Measurements from ENCODE around the gene MRAS. TPM values are rescaled to one million over a fixed set of nuclear protein-coding genes. Genes with fewer than 3 reads are reported as not detected.
A peak's percentile ranks its signal among the peaks of the same experiment; 100 is the strongest.

Gene MRAS
- total RNA-seq, 1 experiment from 2014 or later = 0.77 TPM

GRCh38 chr3:138389144-138389601 lies 40.8 kb downstream of the MRAS start:
- CTCF ChIA-PET = no interaction called here
- H3K4me1 ChIP-seq (ENCODE audit: insufficient read depth, low read length, poor library complexity, severe bottlenecking) = no peaks in the 10 kb centered on the region
- no TSS peak for BruUV-seq (replicated peaks)
- POLR2A ChIA-PET (ENCODE audit: low non-redundant PET) = no interaction called here
- H3K36me3 ChIP-seq (ENCODE audit: insufficient read depth, low read length, poor library complexity, severe bottlenecking) = no peaks in the 10 kb centered on the region
- no peaks in the 10 kb centered on the region for H3K27me3 ChIP-seq (replicated peaks; ENCODE audit: insufficient read depth, low read depth, low read length, poor library complexity)
- no peak overlapping the region for H3K4me3 ChIP-seq (ENCODE audit: low read depth, low read length, poor library complexity, severe bottlenecking)
- DNase-seq (ENCODE audit: low spot score) = no peak
- TF ChIP-seq CTCF (conservative IDR thresholded peaks at IDR 0.05; ENCODE audit: low read depth, low read length) = no peak
- no peak for TF ChIP-seq EZH2 (IDR thresholded peaks at IDR 0.05; ENCODE audit: borderline replicate concordance, low read depth, low read length, poor library complexity, severe bottlenecking)
- intact Hi-C loops (cut with micrococcal nuclease; ENCODE audit: unreplicated experiment) = no loop called here
- H3K9me3 ChIP-seq (ENCODE audit: low read depth, low read length, poor library complexity, severe bottlenecking) = no peaks in the 10 kb centered on the region
- no peak overlapping the region for H3K27ac ChIP-seq (ENCODE audit: low read depth, low read length, poor library complexity, severe bottlenecking)

- no peaks in the 10 kb centered on the region for H3K36me3 ChIP-seq (ENCODE audit: insufficient read depth, low read length, poor library complexity, severe bottlenecking)
- no TSS peak for BruUV-seq (replicated peaks)
- H3K27me3 ChIP-seq (replicated peaks; ENCODE audit: insufficient read depth, low read depth, low read length, poor library complexity) = no peaks in the 10 kb centered on the region
- H3K4me1 ChIP-seq (ENCODE audit: insufficient read depth, low read length, poor library complexity, severe bottlenecking) = no peaks in the 10 kb centered on the region
- peak; percentile 4 for DNase-seq (ENCODE audit: low spot score)
- intact Hi-C loops (cut with micrococcal nuclease; ENCODE audit: unreplicated experiment) = no loop called here
- no peaks in the 10 kb centered on the region for H3K9me3 ChIP-seq (ENCODE audit: low read depth, low read length, poor library complexity, severe bottlenecking)
- no peak overlapping the region for H3K4me3 ChIP-seq (ENCODE audit: low read depth, low read length, poor library complexity, severe bottlenecking)
- TF ChIP-seq EZH2 (IDR thresholded peaks at IDR 0.05; ENCODE audit: borderline replicate concordance, low read depth, low read length, poor library complexity, severe bottlenecking) (no peak), CTCF (conservative IDR thresholded peaks at IDR 0.05; ENCODE audit: low read depth, low read length) (no peak)
- POLR2A ChIA-PET (ENCODE audit: low non-redundant PET) = no interaction called here
- CTCF ChIA-PET = interaction anchor here (0.6 kb wide), 1 partner anchor 80 kb away, joined by 27 read pairs; no protein-coding TSS in a partner anchor
- H3K27ac ChIP-seq (ENCODE audit: low read depth, low read length, poor library complexity, severe bottlenecking) = no peak overlapping the region
Observed at GRCh38 chr3:138389841-138390581, 41.6 kb downstream of the MRAS start.

- no peak overlapping the region for H3K27ac ChIP-seq (ENCODE audit: low read depth, low read length, poor library complexity, severe bottlenecking)
- no peaks in the 10 kb centered on the region for H3K27me3 ChIP-seq (replicated peaks; ENCODE audit: insufficient read depth, low read depth, low read length, poor library complexity)
- intact Hi-C loops (cut with micrococcal nuclease; ENCODE audit: unreplicated experiment) = no loop called here
- no peak overlapping the region for H3K4me3 ChIP-seq (ENCODE audit: low read depth, low read length, poor library complexity, severe bottlenecking)
- POLR2A ChIA-PET (ENCODE audit: low non-redundant PET) = no interaction called here
- no TSS peak for BruUV-seq (replicated peaks)
- no peaks in the 10 kb centered on the region for H3K9me3 ChIP-seq (ENCODE audit: low read depth, low read length, poor library complexity, severe bottlenecking)
- no peaks in the 10 kb centered on the region for H3K36me3 ChIP-seq (ENCODE audit: insufficient read depth, low read length, poor library complexity, severe bottlenecking)
- CTCF ChIA-PET = interaction anchor here (0.6 kb wide), 1 partner anchor 79 kb away, joined by 27 read pairs; no protein-coding TSS in a partner anchor
- H3K4me1 ChIP-seq (ENCODE audit: insufficient read depth, low read length, poor library complexity, severe bottlenecking) = no peaks in the 10 kb centered on the region
- no peak for DNase-seq (ENCODE audit: low spot score)
- no peak for TF ChIP-seq CTCF (conservative IDR thresholded peaks at IDR 0.05; ENCODE audit: low read depth, low read length)
Observed at GRCh38 chr3:138390582-138390932, 42.2 kb downstream of the MRAS start.

Measured in A673 (cell line).